LHCN-M2 (cell line): ENCODE results near the gene OSBPL5. TPM values are rescaled to one million over a fixed set of nuclear protein-coding genes. Genes with fewer than 3 reads are reported as not detected.

Source experiments
- DNase-seq: peaks from one replicate; pipeline ENCODE4 v3.0.0-alpha.2; 2012; ENCODE audit warnings: low read depth
- total RNA-seq: library from RNA; depleted of rRNA; stranded (reverse); fragments of >200 nt; gene quantifications from 2 replicates; pipeline ENCODE4 v1.2.3, GENCODE V29; 2014

OSBPL5 gene
- total RNA-seq, 1 experiment from 2014 or later: 25.0 TPM

GRCh38 chr11:3135481-3136440 is 29.3 kb downstream of the OSBPL5 start:
- DNase-seq: no peak

GRCh38 chr11:3134651-3135480 is 30.2 kb downstream of the OSBPL5 start:
- no peak for DNase-seq

GRCh38 chr11:3134218-3134621 is 30.9 kb downstream of the OSBPL5 start:
- DNase-seq: no peak

DNA sequence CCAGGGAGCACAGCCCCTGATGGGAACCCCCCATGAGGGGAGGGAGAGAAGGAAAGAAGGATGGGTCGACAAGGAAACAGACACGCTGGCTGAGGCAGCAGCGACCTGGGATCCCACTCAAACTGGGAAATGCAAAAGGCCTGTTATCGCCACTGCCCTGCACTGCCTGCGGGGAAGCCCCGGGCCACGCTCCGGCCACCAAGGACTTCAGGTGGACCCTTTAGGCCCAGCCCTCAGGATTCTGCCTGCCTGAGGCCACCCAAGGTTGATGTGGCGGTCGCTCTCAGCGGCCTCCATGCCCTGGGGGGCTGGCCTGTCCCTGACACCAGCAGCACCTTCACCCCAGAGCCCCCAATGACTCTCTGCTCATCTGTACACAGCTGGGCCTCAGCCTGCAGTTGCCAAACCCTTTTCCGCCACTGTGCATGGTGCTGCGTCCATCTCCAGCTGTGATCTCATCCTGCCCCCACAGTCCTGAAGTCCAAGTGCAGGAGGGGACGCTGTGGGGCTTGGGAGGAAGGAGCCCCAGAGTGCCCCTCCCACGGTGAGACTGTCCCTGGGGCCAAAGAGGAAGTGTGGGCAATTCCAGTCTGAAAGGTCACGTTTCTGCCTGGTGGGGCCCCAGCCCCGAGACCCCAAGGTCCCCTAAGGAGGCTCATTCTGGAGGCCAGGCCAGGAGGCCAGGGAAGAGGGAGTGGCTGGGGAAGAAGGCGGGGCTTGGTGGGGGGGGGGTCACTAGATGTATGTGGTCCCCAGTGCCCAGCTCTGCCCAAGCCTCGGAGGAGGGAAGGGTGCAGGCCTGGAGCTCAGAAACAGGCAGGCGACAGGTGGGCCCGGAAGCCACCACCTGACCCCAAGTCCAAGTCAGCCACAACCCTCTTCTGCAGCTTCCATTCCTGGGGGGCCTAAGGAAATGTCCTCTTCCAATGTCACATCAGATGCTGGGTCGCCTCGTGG is 31.6 kb downstream of the OSBPL5 start:
- DNase-seq: no peak

GRCh38 chr11:3132831-3133260 is 32.3 kb downstream of the OSBPL5 start:
- DNase-seq: no peak

DNA sequence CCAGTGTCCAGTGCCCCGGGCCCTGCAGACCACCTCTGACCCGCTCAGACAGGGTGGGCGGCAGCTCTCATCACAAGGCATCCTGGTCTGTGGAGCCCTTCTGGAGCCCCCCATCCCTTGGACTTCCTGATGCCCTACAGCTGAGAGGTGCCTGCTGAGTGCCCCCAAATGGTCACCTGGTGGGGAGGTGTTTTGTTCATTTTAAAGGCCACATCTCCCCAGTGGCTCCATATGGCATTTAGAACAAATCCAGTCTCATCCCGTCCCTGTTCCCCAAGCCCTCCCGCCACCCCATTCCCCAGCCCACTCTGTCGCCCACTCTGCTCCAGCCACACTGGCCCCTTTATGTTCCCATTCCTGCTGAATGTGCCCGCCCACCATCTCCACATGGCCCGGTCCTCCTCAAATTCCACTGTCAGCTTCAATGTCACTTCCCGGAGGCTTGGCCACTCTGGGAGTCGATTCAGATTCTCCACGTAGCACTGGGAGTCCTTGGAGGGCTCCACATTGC is 32.8 kb downstream of the OSBPL5 start:
- DNase-seq: no peak

DNA sequence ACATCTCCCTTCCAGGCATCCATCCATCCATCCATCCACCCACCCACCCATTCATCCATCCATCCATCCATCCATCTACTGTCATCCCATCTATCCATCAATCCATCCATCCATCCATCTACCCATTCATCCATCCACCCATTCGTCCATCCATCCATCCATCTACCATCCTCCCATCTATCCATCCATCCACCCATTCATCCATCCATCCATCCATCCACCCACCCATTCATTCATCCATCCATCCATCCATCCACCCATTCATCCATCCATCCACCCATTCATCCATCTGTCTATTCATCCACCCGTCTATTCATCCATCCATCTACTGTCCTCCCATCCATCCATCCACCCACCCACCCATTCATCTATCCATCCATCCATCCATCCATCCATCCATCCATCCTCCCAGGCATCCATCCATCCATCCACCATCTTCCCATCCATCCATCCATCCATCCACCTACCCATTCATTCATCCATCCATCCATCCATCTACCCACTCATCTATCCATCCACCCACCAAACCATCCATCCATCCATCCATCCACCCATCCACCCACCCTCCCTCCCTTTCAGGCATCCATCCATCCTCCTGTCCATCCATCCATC is 33.7 kb downstream of the OSBPL5 start:
- DNase-seq: no peak

DNA sequence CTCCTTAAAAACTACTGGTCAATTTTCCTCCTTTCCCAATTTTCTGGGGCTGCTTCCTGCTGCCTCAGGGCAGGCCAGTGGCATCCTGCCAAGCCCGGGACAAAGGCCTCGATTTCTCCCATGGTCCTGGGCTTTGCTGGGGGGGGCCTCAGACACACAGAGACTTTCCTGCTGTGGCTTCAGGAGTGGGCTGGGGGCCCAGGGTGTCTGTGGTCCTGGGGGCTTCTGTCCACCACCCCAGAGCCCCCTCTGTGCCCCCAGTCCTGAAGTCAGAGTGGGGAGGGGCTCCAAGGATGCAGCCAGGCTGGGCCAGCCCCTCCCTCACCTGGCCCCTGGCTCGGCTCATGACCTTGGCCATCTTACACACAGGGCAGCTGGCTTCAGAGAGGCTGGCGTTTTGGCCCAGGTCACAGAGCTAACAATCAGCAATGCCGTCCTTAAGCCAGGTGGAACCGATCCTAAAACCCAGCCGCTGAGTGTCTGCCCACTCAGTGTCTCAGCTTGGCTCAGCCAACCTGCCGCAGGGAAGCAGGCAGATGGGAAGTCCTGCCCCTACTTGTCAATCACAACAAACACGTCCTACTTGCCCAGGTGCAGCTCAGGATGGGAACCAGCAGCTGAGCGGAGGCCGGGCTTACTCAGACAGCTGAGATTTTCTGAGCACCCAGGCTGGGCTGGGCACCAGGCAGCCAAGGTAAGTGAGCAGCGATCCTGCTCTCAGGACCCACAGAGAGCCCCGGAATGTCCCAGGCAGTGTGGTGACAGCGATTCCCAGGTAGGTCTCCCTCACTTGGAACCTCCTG is 34.6 kb downstream of the OSBPL5 start:
- DNase-seq: no peak

DNA sequence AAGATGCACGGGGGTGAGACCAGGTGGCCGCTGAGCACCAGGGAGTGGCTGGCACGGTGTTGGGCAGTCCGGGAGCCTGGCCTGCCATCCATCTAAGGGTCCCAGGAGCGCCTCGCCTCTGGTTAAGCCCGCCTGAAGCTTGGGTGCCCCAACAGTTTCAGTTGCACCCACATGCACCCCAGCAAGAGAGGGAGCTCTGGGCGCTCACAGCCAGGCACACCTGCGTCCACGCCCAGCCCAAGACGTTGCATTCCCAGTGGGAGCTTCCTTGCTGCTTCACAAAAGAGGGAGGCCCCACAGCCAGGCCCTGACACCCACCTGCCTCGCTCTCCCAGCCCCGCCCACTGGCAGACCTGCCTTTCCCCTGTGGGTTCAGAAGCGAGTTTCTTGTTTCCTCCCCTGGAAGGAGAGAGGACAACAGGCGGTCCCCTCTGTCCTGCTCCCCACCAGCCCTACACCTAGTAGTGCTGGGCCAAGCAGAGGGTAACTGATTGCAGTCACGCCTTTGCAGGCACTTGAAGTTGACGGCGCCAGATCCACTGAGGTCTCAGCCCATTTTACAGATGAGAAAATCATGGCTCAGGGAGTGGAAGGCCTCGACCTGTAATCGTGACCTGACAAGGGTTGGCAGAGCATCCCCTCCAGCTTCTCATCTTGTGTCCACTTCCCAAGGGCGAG is 35.4 kb downstream of the OSBPL5 start:
- no peak for DNase-seq

DNA sequence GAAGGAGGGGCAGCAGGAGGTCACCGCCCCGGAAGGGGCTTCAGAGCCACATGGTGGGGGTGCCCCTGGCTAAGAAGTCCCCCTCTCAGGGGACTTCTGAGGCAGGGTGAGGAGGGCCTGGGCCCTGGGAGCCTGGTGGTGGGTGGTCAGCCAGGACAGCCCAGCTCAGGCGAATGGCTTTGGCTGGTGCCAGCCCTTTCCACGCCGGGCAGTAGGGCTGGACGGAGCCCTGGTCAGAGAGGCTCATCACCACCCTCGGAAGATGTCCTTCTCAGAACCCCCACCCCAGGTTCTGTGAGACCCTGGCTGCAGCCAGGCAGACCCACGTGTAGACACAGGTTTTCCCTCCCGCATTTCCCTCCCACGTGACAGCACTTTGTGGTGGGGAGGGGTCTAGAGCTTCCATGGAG is 35.9 kb downstream of the OSBPL5 start:
- no peak for DNase-seq

DNA sequence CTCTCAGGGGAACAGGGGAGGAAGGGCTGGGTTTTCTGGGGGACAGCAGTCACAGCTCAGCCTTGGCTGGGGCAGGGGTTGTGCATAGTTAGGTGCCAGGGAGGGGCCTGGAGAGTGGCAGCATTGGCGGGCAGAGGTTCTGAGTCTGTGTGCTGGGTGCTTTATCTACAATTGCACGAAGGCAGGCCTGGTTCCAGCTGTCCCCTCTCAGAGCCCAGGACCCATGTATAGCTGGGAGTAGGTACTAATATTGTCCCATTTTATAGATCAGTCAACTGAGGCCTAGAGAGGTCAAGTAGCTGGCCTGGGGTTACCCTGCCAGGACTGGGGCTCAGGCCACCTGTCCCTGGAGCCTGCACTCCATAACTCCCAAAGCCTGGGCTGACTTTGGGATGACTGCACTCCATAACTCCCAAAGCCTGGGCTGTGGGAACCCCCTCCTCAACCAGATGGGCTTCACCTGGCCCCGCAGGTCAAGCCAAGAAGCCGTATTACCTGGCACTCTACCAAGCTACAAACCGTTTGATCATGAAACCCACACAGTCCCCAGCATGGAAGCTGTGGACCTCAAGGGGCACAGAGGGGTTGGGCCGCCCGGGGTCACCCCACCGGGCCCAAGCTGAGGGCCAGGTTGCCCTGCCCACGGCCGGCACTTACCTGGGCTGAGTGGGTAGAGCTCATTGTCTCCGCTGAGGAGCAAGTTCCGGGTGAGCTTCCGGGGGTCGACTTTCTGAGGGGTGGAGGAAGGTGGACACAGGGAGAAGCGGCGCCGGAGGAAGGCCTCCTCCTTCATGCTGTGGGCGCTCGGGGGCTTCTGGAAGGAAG is 36.5 kb downstream of the OSBPL5 start:
- no peak for DNase-seq

- no peak for DNase-seq
Measured at GRCh38 chr11:3127706-3128355, 37.3 kb downstream of the OSBPL5 start.

DNA sequence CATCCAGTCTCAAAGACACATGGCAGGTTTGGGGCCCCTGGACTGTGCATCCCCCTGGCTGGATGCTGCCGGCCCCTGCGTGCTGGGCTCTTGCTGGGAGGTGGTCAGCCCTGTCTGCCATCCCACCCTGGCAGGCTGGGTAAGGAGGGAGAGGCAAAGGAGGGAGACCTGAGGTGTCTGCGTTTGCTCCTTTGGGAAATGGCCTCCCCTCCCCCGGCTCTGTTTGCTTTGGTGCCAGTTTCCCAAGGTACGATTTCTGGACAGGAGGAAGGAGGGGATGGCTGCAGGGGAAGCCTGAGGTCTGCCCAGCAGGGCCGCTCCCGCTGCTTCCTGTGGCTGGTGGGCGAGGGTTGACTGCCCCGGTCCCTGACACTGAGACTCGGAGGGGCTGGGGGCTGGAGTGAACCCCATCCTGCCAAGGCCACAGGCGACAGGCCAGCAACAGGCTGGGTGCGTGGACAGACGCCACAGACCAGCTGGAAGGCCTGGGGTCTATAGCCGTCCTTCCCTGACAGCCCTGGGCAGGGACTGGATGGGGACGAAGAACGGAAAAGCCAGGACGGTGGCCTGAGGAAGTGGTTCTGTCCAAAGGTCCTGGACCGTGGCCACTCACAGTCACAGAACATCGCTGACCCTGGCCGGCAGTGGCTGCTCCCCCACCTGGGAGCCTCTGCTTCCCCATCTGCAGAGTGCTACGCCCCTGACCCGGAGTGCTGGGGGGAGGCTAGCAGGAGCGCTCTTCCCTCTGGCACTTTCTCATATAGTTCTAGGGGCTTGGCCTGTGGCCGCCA is 38.0 kb downstream of the OSBPL5 start:
- no peak for DNase-seq

- DNase-seq: no peak
Measured at GRCh38 chr11:3126207-3126865, 38.8 kb downstream of the OSBPL5 start.

DNA sequence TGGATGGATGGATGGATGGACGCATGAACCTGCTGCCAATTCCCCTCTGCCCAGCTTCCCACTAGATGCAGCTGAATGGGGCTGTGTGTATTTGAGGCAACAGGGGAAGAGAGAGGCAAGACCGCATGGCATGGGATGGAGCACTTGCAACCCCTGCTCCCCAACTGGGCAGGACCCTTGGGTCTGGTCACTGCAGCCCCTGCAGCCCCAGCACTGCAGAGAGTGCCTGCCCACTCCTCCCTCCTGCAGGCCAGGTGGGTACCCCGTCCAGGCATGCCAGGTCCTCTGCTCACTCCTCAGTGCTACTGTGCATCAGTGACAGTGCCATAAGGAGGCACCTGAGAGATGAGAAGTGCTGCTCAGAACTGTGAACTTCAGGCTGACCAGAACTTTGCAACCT is 40.3 kb downstream of the OSBPL5 start:
- no peak for DNase-seq
